Mesenchymal stem cell (in vitro differentiated cells and primary cell): ENCODE results near the gene RBM20.

Experiments
- DNase-seq: peaks from one replicate; pipeline ENCODE4 v3.0.0-alpha.2; 2013
- H2AFZ ChIP-seq: one replicate; pipeline ENCODE4 v1.6.1; 2013; ENCODE audit warnings: low read depth, mild to moderate bottlenecking, control low read depth, inconsistent platforms, low read length, moderate library complexity
- H2AK5ac ChIP-seq: 2 replicates; pipeline ENCODE4 v1.6.1; 2013; ENCODE audit warnings: low read length, moderate library complexity, mild to moderate bottlenecking, inconsistent platforms; ENCODE audit not compliant: severe bottlenecking
- H2BK120ac ChIP-seq: one replicate; pipeline ENCODE4 v1.6.1; 2013; ENCODE audit warnings: low read depth, mild to moderate bottlenecking, inconsistent platforms, low read length, moderate library complexity
- H2BK12ac ChIP-seq, 2 experiments: one replicate each; pipeline ENCODE4 v1.6.1; 2013; ENCODE audit warnings: inconsistent platforms in 2 of 2, low read length in 2 of 2, mild to moderate bottlenecking in 2 of 2, moderate library complexity in 2 of 2, control low read depth in 1 of 2
- H2BK15ac ChIP-seq: one replicate; pipeline ENCODE4 v1.6.1; 2013; ENCODE audit warnings: mild to moderate bottlenecking, low read depth, inconsistent platforms; ENCODE audit not compliant: poor library complexity, severe bottlenecking
- H2BK5ac ChIP-seq: 2 replicates; pipeline ENCODE4 v1.6.1; 2013; ENCODE audit warnings: low read depth, mild to moderate bottlenecking, low read length, control low read depth, inconsistent platforms; ENCODE audit not compliant: poor library complexity, severe bottlenecking
- H3K14ac ChIP-seq, 2 experiments: one replicate each; pipeline ENCODE4 v1.6.1; 2013; ENCODE audit warnings: inconsistent platforms in 2 of 2, low read length in 2 of 2, control low read depth in 1 of 2, mild to moderate bottlenecking in 1 of 2, moderate library complexity in 1 of 2
- H3K18ac ChIP-seq, 2 experiments: one replicate each; pipeline ENCODE4 v1.6.1; 2013; ENCODE audit warnings: inconsistent platforms in 2 of 2, low read length in 2 of 2, control low read depth in 1 of 2, low read depth in 1 of 2, mild to moderate bottlenecking in 1 of 2
- H3K23ac ChIP-seq, 2 experiments: one replicate each; pipeline ENCODE4 v1.6.1; 2013; ENCODE audit warnings: inconsistent platforms in 2 of 2, low read length in 2 of 2, mild to moderate bottlenecking in 2 of 2, moderate library complexity in 2 of 2, control low read depth in 1 of 2
- H3K27ac ChIP-seq: 2 replicates; pipeline ENCODE4 v1.5.1; 2013; ENCODE audit warnings: mild to moderate bottlenecking, moderate library complexity, low read length, control low read depth, inconsistent platforms; ENCODE audit not compliant: poor library complexity, severe bottlenecking
- H3K27me3 ChIP-seq, 2 experiments: 2 replicates each; pipeline versions ENCODE4 v1.6.1 to v1.7.0; 2013; ENCODE audit warnings: low read length in 2 of 2, mild to moderate bottlenecking in 2 of 2, moderate library complexity in 2 of 2, control low read depth in 1 of 2, inconsistent platforms in 1 of 2; ENCODE audit not compliant: control insufficient read depth in 1 of 2, insufficient read depth in 1 of 2
- H3K36me3 ChIP-seq, 2 experiments: 2 replicates each; pipeline versions ENCODE4 v1.6.1 to v1.7.0; 2013; ENCODE audit warnings: low read length in 2 of 2, control low read depth in 1 of 2, inconsistent platforms in 1 of 2, low read depth in 1 of 2, mild to moderate bottlenecking in 1 of 2; ENCODE audit not compliant: insufficient read depth in 2 of 2, control insufficient read depth in 1 of 2
- H3K4ac ChIP-seq, 2 experiments: one replicate each; pipeline ENCODE4 v1.6.1; 2013; ENCODE audit warnings: inconsistent platforms in 2 of 2, low read length in 2 of 2, mild to moderate bottlenecking in 2 of 2, moderate library complexity in 2 of 2, control low read depth in 1 of 2, low read depth in 1 of 2
- H3K4me1 ChIP-seq: 2 replicates; pipeline ENCODE4 v1.6.1; 2013; ENCODE audit warnings: low read depth, low read length, control low read depth; ENCODE audit not compliant: control insufficient read depth, insufficient read depth
- H3K4me2 ChIP-seq: 2 replicates; pipeline ENCODE4 v1.6.1; 2013; ENCODE audit warnings: low read length, mild to moderate bottlenecking, inconsistent platforms; ENCODE audit not compliant: poor library complexity, severe bottlenecking
- H3K4me3 ChIP-seq, 2 experiments: 2 replicates each; pipeline versions ENCODE4 v1.5.1 to v1.7.0; 2013; ENCODE audit warnings: low read length in 2 of 2, mild to moderate bottlenecking in 2 of 2, control low read depth in 1 of 2, low read depth in 1 of 2; ENCODE audit not compliant: insufficient read depth in 1 of 2
- H3K79me1 ChIP-seq: replicated peaks from 2 replicates; pipeline ENCODE4 v1.6.1; 2013; ENCODE audit warnings: mild to moderate bottlenecking, control low read depth, low read length, inconsistent platforms; ENCODE audit not compliant: poor library complexity, severe bottlenecking
- H3K9ac ChIP-seq: 2 replicates; pipeline ENCODE4 v1.7.0; 2013; ENCODE audit warnings: mild to moderate bottlenecking, low read length, moderate library complexity
- H3K9me3 ChIP-seq: 2 replicates; pipeline ENCODE4 v1.7.0; 2013; ENCODE audit warnings: mild to moderate bottlenecking, low read length; ENCODE audit not compliant: control insufficient read depth
- H4K8ac ChIP-seq: one replicate; pipeline ENCODE4 v1.6.1; 2013; ENCODE audit warnings: inconsistent platforms, mild to moderate bottlenecking, low read length, moderate library complexity
- H4K91ac ChIP-seq: one replicate; pipeline ENCODE4 v1.6.1; 2013; ENCODE audit warnings: mild to moderate bottlenecking, low read length, inconsistent platforms
- WGBS: methylation state at CpG from one replicate; pipeline ENCODE4 v1.1.7; 2013; ENCODE audit warnings: mixed read lengths; 5-methylcytosine and 5-hydroxymethylcytosine counted together

Gene RBM20

GRCh38 chr10:110670335-110670734, 26.2 kb downstream of the RBM20 start:
- H3K27me3 ChIP-seq = peaks cover 0 to 66% of the 10 kb centered on the region in 2 experiments
- no peaks in the 10 kb centered on the region for H3K36me3 ChIP-seq
- H4K91ac ChIP-seq = no peak overlapping the region
- H3K23ac ChIP-seq = no peak overlapping the region
- no peak overlapping the region for H2BK120ac ChIP-seq
- H3K27ac ChIP-seq = no peak overlapping the region
- no peak overlapping the region for H3K4me3 ChIP-seq
- H2BK12ac ChIP-seq = no peak overlapping the region
- DNase-seq = no peak
- no peak overlapping the region for H2AFZ ChIP-seq
- H3K18ac ChIP-seq = no peak overlapping the region
- 81% methylated on average over 5 of the region's 6 CpGs for WGBS
- H2BK15ac ChIP-seq = no peak overlapping the region
- H2AK5ac ChIP-seq = no peak overlapping the region
- H2BK5ac ChIP-seq = no peak overlapping the region
- H3K4me2 ChIP-seq = no peak overlapping the region
- no peaks in the 10 kb centered on the region for H3K79me1 ChIP-seq
- no peak overlapping the region for H3K4ac ChIP-seq
- H3K9ac ChIP-seq = no peak overlapping the region
- H3K4me1 ChIP-seq = peaks cover 1% of the 10 kb centered on the region
- no peak overlapping the region for H3K14ac ChIP-seq
- H4K8ac ChIP-seq = no peak overlapping the region
- no peaks in the 10 kb centered on the region for H3K9me3 ChIP-seq

DNA sequence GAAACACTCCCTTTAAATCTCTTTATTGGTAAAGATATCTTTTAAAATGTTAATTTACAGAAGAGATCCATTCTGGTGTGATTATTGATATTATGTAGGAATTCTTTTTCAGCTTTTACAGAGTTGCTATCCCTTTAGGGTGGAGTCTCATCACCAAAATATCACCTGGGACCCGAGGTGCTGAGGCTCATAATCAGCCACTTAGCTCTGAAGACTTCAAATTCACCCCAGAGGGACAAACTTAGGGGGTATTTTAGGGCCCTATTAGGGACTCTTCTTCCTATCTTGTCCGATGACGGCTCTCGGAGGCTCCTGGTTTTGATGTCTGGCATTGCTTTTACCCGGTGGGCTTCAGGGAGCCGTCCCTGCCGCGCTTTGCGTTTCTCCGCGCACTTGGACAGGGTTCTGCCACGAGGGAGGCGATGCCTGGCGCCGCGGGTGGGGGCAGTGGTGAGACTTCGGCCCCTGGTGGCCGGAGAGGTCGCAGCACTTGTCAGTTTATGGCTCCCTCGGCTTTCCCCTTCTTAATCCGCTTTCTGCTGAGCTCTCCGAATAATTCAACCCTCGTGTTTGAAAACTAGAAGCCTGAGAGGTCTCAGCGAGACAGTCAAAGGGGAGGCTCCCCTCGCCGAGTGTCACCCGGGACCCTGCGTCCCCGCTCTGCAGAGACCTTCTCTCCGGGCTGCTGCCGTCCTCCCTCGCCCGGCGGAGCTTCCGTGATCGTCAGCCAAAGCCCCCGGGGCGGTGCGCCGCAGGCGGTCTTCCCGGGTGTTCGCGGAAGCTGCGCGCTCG, 27.8 kb downstream of the RBM20 start:
- WGBS = 2% methylated on average over 46 of the region's 47 CpGs

GRCh38 chr10:110672580-110672919, 28.4 kb downstream of the RBM20 start:
- Histone ChIP-seq H4K8ac (peak overlapping the region; percentile 88), H3K36me3 (no peaks in the 10 kb centered on the region), H3K23ac (peak overlapping the region in 1 of 2 experiments; percentile 77), H2BK12ac (peak overlapping the region in 1 of 2 experiments; percentile 6), H3K9me3 (no peaks in the 10 kb centered on the region), H3K27me3 (peaks cover 0 to 61% of the 10 kb centered on the region in 2 experiments), H3K14ac (no peak overlapping the region), H3K79me1 (no peaks in the 10 kb centered on the region), H3K4me3 (peak overlapping the region; percentile 69 to 83), H4K91ac (no peak overlapping the region), H3K4me2 (peak overlapping the region; percentile 86), H2AFZ (peak overlapping the region; percentile 83), H3K18ac (peak overlapping the region; percentile 16 to 85), H2BK15ac (peak overlapping the region; percentile 29), H2AK5ac (no peak overlapping the region), H2BK120ac (no peak overlapping the region), H3K4me1 (no peaks in the 10 kb centered on the region), H3K27ac (no peak overlapping the region), H2BK5ac (no peak overlapping the region), H3K4ac (peak overlapping the region in 1 of 2 experiments; percentile 13), H3K9ac (peak overlapping the region; percentile 78)
- WGBS = 3% methylated on average over 10 of the region's 12 CpGs
- no peak for DNase-seq

More for the DNA sequence above, 27.8 kb downstream of the RBM20 start:
- peak overlapping the region; percentile 83 for H2AFZ ChIP-seq
- no peak overlapping the region for H2AK5ac ChIP-seq
- H4K8ac ChIP-seq = peak overlapping the region; percentile 88
- H3K79me1 ChIP-seq = no peaks in the 10 kb centered on the region
- H2BK12ac ChIP-seq = peak overlapping the region in 1 of 2 experiments; percentile 33
- no peaks in the 10 kb centered on the region for H3K36me3 ChIP-seq
- H3K4ac ChIP-seq = peak overlapping the region in 1 of 2 experiments; percentile 13
- H2BK5ac ChIP-seq = no peak overlapping the region
- peak overlapping the region; percentile 29 for H2BK15ac ChIP-seq
- no peaks in the 10 kb centered on the region for H3K9me3 ChIP-seq
- no peak overlapping the region for H4K91ac ChIP-seq
- H3K4me2 ChIP-seq = peak overlapping the region; percentile 86
- DNase-seq = peak; percentile 83
- H3K9ac ChIP-seq = peak overlapping the region; percentile 78
- H3K4me1 ChIP-seq = no peaks in the 10 kb centered on the region
- H3K4me3 ChIP-seq = peak overlapping the region; percentile 69 to 83
- H3K27ac ChIP-seq = no peak overlapping the region
- no peak overlapping the region for H2BK120ac ChIP-seq
- peak overlapping the region in 1 of 2 experiments; percentile 77 for H3K23ac ChIP-seq
- H3K18ac ChIP-seq = peak overlapping the region; percentile 16 to 85
- no peak overlapping the region for H3K14ac ChIP-seq
- H3K27me3 ChIP-seq = peaks cover 0 to 66% of the 10 kb centered on the region in 2 experiments

DNA sequence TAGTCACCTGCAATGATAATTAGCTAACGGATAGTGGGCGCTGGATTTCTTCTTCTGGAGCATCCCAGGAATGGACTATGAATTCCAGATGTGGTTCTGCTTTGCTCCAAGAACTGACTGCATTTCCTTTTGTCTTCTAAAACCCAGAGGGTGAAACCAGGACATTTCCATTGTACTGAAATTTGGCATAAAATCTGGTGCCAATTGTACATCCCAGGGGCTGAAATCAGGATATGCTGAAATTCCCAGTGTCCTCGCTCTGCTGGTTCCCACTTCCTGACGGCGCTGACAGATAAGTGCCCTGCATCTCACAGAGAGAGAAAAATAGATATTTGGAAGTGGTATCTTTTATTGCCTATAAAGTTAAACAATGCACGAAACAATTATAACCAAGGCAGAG, 31.9 kb downstream of the RBM20 start:
- H2BK5ac ChIP-seq = no peak overlapping the region
- no peak overlapping the region for H4K8ac ChIP-seq
- no peak overlapping the region for H4K91ac ChIP-seq
- no peaks in the 10 kb centered on the region for H3K9me3 ChIP-seq
- H3K18ac ChIP-seq = no peak overlapping the region
- H3K4me1 ChIP-seq = peaks cover 12% of the 10 kb centered on the region
- no peaks in the 10 kb centered on the region for H3K36me3 ChIP-seq
- H3K4me2 ChIP-seq = no peak overlapping the region
- no peak overlapping the region for H3K9ac ChIP-seq
- no peak overlapping the region for H2AFZ ChIP-seq
- H2BK120ac ChIP-seq = no peak overlapping the region
- no peak overlapping the region for H2BK12ac ChIP-seq
- 70% methylated on average over 5 of the region's 6 CpGs for WGBS
- peaks cover 0 to 51% of the 10 kb centered on the region in 2 experiments for H3K27me3 ChIP-seq
- H3K27ac ChIP-seq = no peak overlapping the region
- no peak for DNase-seq
- no peak overlapping the region for H2BK15ac ChIP-seq
- H3K14ac ChIP-seq = no peak overlapping the region
- no peak overlapping the region for H3K23ac ChIP-seq
- no peak overlapping the region for H3K4me3 ChIP-seq
- no peak overlapping the region for H3K4ac ChIP-seq
- no peaks in the 10 kb centered on the region for H3K79me1 ChIP-seq
- no peak overlapping the region for H2AK5ac ChIP-seq
